NB4 (cell line): Measurements from ENCODE around the gene C19orf53.
A peak's percentile ranks its signal among the peaks of the same experiment; 100 is the strongest.

Experiments used
- DNase-seq: peaks from one replicate; pipeline ENCODE4 v3.0.0; 2010; ENCODE audit warnings: low read depth
- H3K4me3 ChIP-seq: one replicate; pipeline ENCODE4 v1.5.1; 2011; ENCODE audit warnings: mild to moderate bottlenecking, low read depth, low read length, moderate library complexity
- CTCF ChIP-seq: IDR thresholded peaks from one replicate; pipeline ENCODE4 v1.5.1; 2012; ENCODE audit warnings: low read depth, low read length
- MAX ChIP-seq: IDR thresholded peaks from 2 replicates; pipeline ENCODE4 v1.6.1; 2011; ENCODE audit warnings: low read depth, low read length
- MYC ChIP-seq: IDR thresholded peaks from 2 replicates; pipeline ENCODE4 v1.6.1; 2011; ENCODE audit warnings: low read depth, low read length
- POLR2A ChIP-seq: IDR thresholded peaks from 2 replicates; pipeline ENCODE4 v1.6.1; 2011; ENCODE audit warnings: mild to moderate bottlenecking; ENCODE audit not compliant: insufficient read length; ENCODE audit errors: extremely low read depth

Gene C19orf53

GRCh38 chr19:13764821-13765394 lies 9.3 kb upstream of the C19orf53 start:
- peak overlapping the region; percentile 65 for H3K4me3 ChIP-seq
- peak; percentile 55 for DNase-seq
- TF ChIP-seq POLR2A, result no peak
- TF ChIP-seq CTCF, result no peak
- TF ChIP-seq MYC, result no peak
- TF ChIP-seq MAX, result no peak

- peak overlapping the region; percentile 65 for H3K4me3 ChIP-seq
- no peak for TF ChIP-seq CTCF
- TF ChIP-seq MAX, result 0 out of 2 replicates have a peak, but pooled peaks have one; percentile 5
- DNase-seq, result no peak
Measured at GRCh38 chr19:13765395-13766094, 8.7 kb upstream of the C19orf53 start.

- no peak overlapping the region for H3K4me3 ChIP-seq
- DNase-seq, result no peak
- TF ChIP-seq POLR2A (no peak), MYC (no peak), CTCF (no peak), MAX (no peak)
Measured at GRCh38 chr19:13766095-13766481, 8.2 kb upstream of the C19orf53 start.

- no peak overlapping the region for H3K4me3 ChIP-seq
- TF ChIP-seq MAX, result no peak
- no peak for TF ChIP-seq CTCF
- no peak for TF ChIP-seq MYC
- no peak for TF ChIP-seq POLR2A
- no peak for DNase-seq
Measured at GRCh38 chr19:13768510-13768909, 5.7 kb upstream of the C19orf53 start.

GRCh38 chr19:13770013-13770635 lies 4.1 kb upstream of the C19orf53 start:
- no peak for TF ChIP-seq MYC
- TF ChIP-seq MAX, result no peak
- no peak for TF ChIP-seq CTCF
- no peak for TF ChIP-seq POLR2A
- no peak overlapping the region for H3K4me3 ChIP-seq
- no peak for DNase-seq
